HG02981 (cell line): ENCODE data around the gene KRT79.
"Not testable (repeated sequence)": the region's sequence is repeated elsewhere in the genome, so short reads cannot be mapped to it uniquely, and the experiment has no call there.

Experiments used
- ATAC-seq: cut with Tn5 transposase; IDR thresholded peaks from one replicate; pipeline ENCODE4 v1.9.1; 2021; ENCODE audit warnings: mild to moderate bottlenecking, moderate library complexity; ENCODE audit not compliant: unreplicated experiment

Gene KRT79

DNA sequence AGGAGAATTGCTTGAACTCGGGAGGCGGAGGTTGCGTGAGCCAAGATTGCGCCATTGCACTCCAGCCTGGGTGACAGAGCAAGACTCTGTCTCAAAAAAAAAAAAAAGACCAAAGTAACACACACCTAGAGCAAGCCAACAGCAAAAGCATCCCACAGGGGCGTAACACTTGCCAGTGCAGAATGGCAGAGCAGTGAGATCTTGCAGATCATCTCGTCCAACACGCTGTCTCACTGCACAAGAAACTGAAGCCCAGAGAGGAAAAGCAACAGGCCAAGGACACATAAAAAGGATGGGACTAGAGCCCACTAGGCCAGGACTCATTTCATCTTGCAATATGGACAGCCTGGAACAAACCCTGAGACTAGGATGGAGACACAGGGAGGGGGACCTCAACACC lies 27.4 kb upstream of the KRT79 start:
- ATAC-seq = no peak

DNA sequence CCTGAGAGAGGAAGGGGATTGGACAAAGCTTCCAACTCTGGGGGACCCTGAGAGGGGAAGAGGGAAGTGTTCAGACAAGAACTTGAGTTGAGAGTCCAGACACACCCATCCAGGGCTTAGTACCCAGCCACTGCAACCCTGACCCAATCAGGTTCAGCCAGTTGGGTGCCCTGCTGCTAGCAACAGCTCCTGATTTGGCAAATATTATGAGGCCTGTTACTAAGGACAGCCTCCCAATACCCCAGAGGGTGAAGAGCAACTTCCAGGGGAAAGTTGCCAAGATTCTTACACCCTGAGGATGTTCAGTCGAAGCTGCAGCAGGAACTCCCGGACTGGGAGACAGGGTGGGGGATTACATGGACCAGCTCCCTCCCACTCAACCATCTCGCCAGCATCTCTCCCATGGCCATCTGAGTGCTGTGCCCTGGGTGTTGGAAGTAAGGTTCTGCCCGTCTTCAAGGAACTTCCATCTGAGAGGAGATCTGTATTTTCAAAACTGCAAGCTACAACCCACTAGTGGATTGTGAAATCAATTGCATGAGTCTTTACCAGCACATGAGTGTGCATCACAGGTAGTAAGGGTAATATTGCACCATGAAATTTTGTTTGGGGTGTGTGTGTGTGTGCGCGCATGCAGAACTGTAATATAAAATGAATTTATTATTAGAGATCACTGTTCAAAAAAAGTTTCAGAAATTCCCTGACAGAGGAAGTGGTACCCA lies 26.2 kb upstream of the KRT79 start:
- no peak for ATAC-seq

DNA sequence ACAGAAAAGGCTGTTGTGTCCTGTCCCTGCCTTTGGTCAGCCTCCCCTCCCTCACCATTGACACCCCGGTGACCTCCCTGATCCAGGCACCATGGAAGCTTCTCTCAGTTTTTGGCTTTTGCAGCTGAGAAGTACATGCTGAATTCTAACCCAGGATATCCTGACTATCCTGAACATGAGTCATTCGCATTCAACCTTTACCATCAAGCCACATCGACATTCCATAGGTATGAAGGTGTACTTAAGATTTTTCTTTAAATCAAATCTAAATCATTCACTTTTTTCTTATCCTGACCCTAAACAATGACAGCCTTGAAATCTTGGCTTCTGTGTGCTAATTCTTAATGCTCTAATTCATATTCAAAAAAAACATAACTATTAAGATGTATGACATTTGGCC lies 23.4 kb upstream of the KRT79 start:
- ATAC-seq = no peak

- ATAC-seq = no peak
These were observed 22.7 kb upstream of the KRT79 start for GRCh38 chr12:52856787-52857186.

DNA sequence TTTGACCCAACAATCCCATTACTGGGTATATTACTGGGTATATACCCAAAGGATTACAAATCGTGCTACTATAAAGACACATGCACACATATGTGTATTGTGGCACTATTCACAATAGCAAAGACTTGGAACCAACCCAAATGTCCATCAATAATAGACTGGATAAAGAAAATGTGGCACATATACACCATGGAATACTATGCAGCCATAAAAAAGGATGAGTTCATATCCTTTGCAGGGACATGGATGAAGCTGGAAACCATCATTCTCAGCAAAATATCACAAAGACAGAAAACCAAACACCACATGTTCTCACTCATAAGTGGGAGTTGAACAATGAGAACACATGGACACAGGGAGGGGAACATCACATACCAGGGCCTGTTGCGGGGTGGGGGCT lies 22.0 kb upstream of the KRT79 start:
- ATAC-seq = not testable (repeated sequence)

- no peak for ATAC-seq
These were observed 17.7 kb upstream of the KRT79 start for GRCh38 chr12:52851787-52852186.

DNA sequence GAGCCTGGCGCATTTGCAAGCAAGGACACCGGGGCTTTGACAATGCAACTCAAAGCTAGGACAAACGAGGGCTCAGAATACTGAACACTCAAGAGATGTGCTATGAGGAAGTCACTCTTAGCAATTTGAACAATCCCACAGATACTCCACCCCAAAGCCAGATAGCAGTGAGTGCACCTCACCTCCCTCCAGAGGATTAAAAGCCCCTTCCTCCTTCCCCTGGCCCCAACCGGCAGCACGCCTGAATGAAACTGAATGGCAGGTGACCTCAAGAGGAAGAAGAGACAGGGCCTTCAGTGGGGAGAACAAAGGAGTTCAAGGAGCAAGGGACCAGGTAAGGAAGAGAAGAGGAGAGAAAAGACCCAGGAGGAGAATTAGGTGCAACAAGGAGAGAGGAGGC lies 16.6 kb upstream of the KRT79 start:
- no peak for ATAC-seq

DNA sequence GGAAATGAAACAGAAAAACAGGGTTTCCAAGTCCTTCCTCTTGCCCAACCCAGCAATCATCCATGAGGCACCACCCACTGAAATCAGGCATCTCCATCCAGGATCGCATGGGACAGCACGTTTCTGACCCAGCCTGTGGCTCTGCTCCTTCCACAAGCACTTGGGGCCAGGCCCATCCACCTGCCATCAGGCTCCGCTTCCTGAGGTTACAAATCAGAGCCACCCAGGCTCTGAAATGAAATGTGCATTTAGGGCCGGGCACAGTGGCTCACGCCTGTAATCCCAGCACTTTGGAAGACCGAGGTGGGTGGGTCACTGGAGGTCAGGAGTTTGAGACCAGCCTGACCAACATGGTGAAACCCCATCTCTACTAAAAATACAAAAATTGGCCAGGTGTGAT lies 15.4 kb upstream of the KRT79 start:
- ATAC-seq = no peak

- no peak for ATAC-seq
These were observed 14.6 kb upstream of the KRT79 start, which contains the start of gene KRT78 for GRCh38 chr12:52848661-52849255. TSS of gene KRT78 (minus strand) at chr12:52848994. CDS start at chr12:52848930, 64 bp downstream.

DNA sequence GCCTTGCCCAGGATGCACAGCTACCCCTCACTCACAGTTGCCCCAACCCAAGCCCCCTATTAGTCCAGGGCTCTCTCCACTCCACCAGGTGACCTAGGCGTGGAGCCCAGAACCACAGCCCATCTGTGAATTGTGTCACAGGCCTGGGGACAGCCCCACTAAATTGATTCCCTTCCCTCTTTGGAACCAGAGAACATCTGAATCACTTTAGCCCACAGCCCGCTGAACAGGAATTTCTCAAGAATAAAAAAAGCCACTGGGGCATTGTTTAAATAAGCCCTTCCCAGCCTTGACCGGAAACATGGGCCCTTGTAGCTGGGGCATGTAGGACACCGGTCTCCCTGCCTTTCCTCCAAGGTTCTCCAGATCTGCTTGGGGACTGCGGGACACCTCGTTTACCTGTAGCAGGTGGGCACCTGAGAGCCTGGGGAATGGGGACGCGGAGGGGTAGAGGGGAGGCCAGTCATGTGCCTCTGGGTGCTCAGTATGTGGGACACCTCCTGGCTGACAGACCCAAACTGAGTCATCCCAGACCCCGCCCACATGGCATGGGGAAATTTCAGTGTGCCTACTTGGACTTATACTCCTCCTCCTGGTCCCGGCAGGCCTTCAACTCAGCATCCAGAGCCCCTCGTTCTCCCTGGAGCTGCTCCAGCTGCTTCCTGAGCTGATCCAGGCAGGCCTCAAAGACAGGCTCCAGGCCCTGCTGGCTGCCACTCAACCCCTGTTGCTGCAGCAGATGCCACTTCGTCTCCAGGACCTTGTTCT lies 13.4 kb upstream of the KRT79 start:
- ATAC-seq = no peak

DNA sequence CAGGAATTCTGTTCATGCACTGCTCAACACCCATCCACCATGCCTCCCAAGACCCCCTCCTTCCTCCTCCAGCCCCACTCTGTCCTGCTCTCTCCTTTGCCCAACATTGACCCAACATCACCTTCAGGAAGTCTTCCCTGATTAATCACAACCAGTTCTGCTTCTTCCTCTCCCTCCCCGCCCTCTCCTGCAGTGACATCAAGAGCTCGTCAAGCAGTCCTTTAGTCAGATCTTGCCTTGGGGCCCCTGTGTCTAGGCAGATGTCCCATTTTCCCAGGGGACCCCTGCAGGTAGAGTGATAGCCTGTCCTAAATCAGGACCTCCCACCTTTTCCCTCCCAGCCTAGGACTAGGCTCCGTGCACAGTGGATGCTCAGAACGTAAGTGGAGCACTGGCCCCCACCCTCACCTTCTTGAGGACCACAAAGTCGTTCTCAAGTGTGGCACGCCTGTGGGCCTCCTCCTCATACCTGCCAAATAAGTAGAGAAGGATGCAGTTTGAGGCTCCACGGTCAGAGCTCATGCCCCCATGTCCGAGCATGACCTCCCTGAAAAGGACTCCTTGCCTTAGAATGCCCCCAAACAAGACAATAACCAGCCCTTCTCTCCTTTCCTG lies 12.4 kb upstream of the KRT79 start:
- no peak for ATAC-seq

DNA sequence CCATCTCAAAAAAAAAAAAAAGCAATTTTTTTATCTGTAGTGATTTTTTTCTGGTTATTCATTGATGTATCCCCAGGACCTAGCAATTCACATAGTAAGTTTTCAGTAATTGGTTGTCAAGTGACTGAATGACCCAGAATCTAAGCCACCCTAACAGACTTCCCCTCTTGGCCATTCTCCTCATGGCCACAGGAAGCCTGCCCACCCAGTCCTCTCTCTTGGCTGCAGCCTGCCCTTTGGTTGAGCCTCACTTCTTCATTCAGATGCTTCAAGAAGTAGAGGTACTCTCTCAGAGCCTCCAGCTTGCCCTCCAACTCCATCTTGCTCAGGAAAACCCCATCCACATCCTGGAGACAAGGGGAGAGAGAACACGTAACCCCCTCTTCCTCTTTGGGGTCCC lies 11.8 kb upstream of the KRT79 start:
- ATAC-seq = no peak

DNA sequence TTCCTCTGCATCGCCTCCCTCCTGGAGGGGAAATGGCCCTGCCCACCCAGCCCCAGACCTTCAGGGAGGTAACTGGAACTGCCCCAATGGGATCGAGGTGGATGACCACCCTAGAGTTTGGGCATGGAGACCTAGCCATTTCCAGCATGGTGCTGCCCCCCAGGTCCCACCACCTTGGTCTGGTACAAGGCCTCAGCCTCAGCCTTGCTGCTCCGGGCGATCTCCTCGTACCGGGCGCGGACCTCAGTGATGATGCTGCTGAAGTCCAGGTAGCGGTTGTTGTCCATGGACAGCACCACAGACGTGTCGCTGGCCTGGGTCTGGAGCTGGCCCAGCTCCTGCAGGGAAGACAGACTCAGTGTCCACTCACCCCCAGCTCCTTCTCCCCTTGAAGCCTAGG lies 10.3 kb upstream of the KRT79 start:
- ATAC-seq = no peak

DNA sequence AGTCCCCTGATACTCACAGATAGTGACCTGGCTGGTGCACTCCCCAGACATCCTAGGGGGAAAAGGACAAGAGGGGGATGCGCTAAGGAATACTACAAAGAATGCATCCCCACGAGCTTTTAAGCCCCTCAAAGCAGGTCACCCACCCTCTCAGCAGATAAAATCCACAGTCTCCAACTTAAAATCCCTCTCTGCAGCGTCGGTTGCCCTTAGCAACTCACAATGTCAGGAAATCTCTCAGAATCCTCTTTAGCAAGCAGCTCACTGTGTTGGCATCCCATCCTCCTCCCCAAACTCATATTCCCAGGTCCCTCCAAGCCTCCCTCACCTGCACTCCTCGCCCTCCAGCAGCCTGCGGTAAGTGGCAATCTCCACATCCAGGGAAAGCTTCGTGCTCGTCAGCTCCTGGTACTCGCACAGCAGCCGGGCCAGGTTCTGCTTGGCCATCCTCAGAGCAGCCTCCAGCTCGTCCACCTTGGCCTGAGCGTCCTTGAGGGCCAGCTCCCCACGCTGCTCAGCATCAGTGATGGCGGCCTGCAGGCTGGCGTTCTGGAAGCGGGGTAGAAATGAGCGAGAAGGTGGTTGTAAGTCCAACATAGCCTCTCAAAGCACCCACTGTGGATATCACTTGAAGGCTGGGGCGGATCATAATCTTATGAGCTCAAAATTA lies 5.5 kb upstream of the KRT79 start:
- ATAC-seq = no peak

DNA sequence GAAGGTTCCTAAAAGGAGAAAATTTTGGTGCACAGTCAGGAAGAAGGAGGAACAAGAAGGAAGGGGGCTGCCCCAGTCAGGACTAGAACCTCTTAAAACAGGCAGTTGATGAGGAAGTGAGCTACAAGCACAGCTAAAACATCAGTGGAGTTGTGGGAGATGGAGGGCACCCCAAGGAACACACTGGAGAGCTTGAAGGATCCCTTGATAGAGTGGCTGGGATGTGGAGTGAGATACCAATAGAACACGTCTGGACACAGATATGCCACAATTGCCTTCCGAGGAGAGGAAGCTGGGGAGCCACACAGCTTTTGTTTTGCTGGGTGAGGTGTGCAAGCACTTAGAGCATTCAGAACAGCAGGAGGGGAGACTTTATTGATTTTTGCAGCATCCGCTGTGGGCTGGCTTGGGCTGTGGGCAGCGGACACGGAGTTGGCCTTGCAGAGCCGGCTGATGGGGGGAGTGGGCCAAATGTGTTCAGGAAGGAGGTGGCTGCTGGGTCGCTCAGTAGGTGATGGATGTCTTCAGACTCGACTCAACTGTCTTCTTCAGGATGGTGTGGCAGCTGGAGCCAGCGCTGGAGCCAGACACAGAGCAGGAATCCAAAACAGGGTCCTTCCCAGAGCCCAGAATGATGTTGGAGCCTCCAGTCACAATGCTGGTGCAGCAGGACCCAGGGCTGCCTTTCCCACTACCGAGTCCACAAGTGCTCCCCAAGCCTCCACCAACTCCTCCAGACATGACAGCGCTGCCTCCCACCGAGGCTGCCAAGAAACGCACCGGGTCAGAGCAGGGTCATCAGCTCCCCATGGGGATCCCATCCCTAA lies 4.7 kb upstream of the KRT79 start:
- no peak for ATAC-seq

DNA sequence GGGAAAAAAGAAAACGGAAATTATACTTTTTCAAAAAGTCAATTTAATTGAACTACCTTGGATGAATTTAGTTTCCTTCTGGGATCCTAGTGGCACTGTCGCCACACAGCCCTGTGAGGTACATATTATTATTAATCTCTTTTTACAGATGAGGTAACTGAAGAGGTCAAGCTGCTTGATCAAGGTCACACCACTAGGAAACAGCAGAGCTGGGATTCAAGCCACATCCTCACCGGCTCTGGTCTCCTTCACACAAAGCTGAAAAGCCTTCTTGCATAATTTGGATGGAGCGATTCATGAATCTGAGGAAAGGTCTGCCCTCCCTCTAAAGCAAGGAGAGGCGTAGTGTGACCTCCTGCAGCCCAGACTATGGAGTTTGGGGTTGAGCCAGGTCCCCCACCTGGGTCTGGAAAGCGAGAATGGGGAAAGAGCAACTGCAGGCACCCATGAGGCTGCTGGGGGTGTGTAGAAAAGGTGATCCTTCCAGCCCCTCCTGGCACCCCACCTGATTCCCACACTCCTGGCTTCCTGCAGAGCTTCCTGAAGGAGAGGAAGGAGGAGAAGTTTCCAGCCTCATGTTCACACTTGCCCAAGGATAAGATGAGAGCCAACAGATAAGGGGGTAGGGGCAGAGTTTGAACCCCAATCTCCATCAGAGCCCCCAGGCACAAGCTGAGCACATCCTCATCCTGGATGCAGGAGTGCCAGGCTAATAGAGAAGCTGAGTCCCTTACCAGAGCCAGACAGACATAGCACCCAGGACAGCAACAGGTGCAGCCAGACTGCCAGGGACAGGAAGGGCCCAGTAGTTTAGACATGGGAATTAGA lies 3.9 kb upstream of the KRT79 start:
- no peak for ATAC-seq

DNA sequence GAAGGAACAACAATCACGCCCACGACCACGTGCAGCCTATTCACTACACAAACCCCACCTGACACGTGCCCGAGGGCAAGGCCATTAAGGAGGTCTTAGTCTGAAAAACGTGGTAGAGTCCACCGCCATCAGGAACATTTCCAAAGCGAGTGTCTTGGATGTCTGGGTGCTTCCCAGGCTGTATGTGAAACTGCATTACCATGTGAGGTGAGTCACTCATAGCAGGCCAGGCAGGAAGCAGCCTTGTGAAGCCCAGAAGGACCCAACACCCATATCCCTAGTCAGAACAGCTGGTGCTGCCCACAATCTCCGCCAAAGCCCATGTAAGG lies 3.3 kb upstream of the KRT79 start:
- no peak for ATAC-seq

DNA sequence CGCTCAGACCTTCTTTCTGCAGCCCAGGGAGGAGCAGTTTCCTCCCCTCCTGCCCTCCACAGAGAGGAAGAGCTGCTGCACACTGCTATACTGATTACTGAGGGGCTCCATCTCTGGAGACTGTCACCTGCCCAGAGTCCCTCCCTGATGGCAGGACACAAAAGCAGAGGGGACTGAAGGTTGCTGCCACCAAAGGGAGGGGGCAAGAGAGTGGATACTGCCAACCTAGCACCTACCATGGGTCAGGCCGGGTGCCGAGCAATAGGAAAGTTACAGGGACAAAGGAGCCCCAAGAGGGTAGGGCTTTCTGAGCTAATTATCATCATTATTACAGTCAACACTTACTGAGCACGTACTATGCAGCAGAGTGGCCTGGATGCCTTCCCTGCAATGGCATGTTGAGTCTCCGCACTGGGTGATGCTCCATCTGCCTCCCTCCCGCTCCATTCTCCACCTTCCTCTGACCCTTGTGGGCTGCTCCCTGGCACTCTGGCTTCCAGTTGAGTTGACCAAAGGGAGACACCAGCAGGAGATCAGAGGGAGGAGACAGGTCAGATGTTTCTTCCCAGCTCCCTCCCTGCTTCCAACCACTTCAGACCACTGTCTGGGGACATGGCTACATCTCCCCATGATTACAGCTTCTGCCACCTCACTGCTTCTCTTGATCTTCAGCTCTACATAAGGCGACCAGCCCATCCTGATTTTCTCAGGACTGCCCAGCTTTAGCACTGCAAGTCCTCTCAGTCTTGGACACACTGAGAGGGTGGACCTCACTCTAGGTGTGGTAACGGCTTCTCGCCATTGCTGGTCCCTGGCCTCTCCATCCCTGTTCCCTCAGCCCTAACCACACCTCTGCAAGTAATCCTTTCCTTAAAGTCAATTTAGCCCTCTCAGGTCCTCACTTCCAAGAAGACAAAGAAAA lies 2.6 kb upstream of the KRT79 start:
- no peak for ATAC-seq
